HepG2 (cell line): ENCODE measurements around the gene GOT1. TPM values are rescaled to one million over a fixed set of nuclear protein-coding genes. Genes with fewer than 3 reads are reported as not detected.
A peak's percentile ranks its signal among the peaks of the same experiment; 100 is the strongest.

Experiments
- ATAC-seq: fragments of 200-7000 bp; cut with Tn5 transposase; 3 replicates; pipeline ENCODE4 v1.9.1; 2020; ENCODE audit warnings: mild to moderate bottlenecking, moderate library complexity
- BruUV-seq: library from RNA; stranded (reverse); fragments of 400-500 nt; replicated peaks from 2 replicates; lab custom pipeline; 2021; lab: Mats Ljungman, UMichigan
- CTCF ChIA-PET: fragments of 300-600 bp; formaldehyde crosslinking; extraction: SDS; loops from one replicate; lab custom pipeline; 2021; ENCODE audit warnings: low total read pairs, inconsistent platforms, low intra/inter-chr PET ratio; lab: Yijun Ruan, JAX
- POLR2A ChIA-PET: fragments of 350-600 bp; sonication (Branson Sonifier 250); formaldehyde crosslinking; loops from one replicate; lab custom pipeline; 2020; ENCODE audit warnings: antibody characterized with exemption, inconsistent platforms; lab: Yijun Ruan, JAX
- DNase-seq: peaks from one replicate; pipeline ENCODE4 v3.0.0-alpha.2; 2015; ENCODE audit warnings: low spot score
- FAIRE-seq: peaks from 3 replicates; lab custom pipeline; 2011; peaks lifted over from hg19 to GRCh38; lab: Jason Lieb, UNC
- H2AFZ ChIP-seq: one replicate; pipeline ENCODE4 v1.6.1; 2011; ENCODE audit warnings: low read length, inconsistent platforms
- H3K27ac ChIP-seq: fragments of 300-600 bp; 3 replicates; pipeline ENCODE4 v1.8.0; 2011; ENCODE audit warnings: mixed run types, mild to moderate bottlenecking, mixed read lengths, low read length, inconsistent platforms; ENCODE audit not compliant: insufficient read depth; ENCODE audit errors: extremely low read length
- H3K27me3 ChIP-seq, 2 experiments: fragments of 200-600 bp in 1 of 2; 2 replicates in 1 of 2; 3 replicates in 1 of 2; pipeline versions ENCODE4 v1.6.0 to v1.8.0; 2011; ENCODE audit warnings: low read length in 2 of 2, mild to moderate bottlenecking in 2 of 2, moderate library complexity in 2 of 2, inconsistent platforms in 1 of 2; ENCODE audit not compliant: insufficient read depth in 2 of 2, control insufficient read depth in 1 of 2
- H3K36me3 ChIP-seq, 2 experiments: fragments of 200-600 bp in 1 of 2; replicated peaks in 1 of 2; 2 replicates in 1 of 2; 3 replicates in 1 of 2; pipeline versions ENCODE4 v1.5.1 to v1.8.0; 2011; ENCODE audit warnings: low read length in 2 of 2, inconsistent platforms in 1 of 2; ENCODE audit not compliant: insufficient read depth in 2 of 2, control insufficient read depth in 1 of 2
- H3K4me1 ChIP-seq: 2 replicates; pipeline ENCODE4 v1.5.1; 2012; ENCODE audit warnings: low read length, inconsistent platforms; ENCODE audit not compliant: insufficient read depth
- H3K4me2 ChIP-seq: 2 replicates; pipeline ENCODE4 v1.6.0; 2011; ENCODE audit warnings: low read depth, low read length, inconsistent platforms
- H3K4me3 ChIP-seq, 3 experiments: fragments of 200-600 bp in 1 of 3; sonication (generic), shearing (Covaris generic) in 1 of 3; replicated peaks in 1 of 3; 2 replicates each; pipeline ENCODE4 v1.5.1; 2011 to 2016; ENCODE audit warnings: low read length in 3 of 3, inconsistent platforms in 2 of 3, low read depth in 2 of 3, mild to moderate bottlenecking in 2 of 3, control low read depth in 1 of 3, mixed read lengths in 1 of 3; ENCODE audit not compliant: insufficient read depth in 1 of 3
- H3K79me2 ChIP-seq: one replicate; pipeline ENCODE4 v1.6.1; 2011; ENCODE audit warnings: low read length, inconsistent platforms; ENCODE audit not compliant: insufficient read depth
- H3K9ac ChIP-seq: 2 replicates; pipeline ENCODE4 v1.6.0; 2011; ENCODE audit warnings: mild to moderate bottlenecking, low read depth, low read length, inconsistent platforms; ENCODE audit not compliant: insufficient read depth
- H3K9me3 ChIP-seq: 2 replicates; pipeline ENCODE4 v1.5.1; 2012; ENCODE audit warnings: mild to moderate bottlenecking, low read length
- H4K20me1 ChIP-seq: 2 replicates; pipeline ENCODE4 v1.6.0; 2011; ENCODE audit warnings: inconsistent platforms, mild to moderate bottlenecking, low read length, moderate library complexity; ENCODE audit not compliant: insufficient read depth
- ASH2L ChIP-seq: fragments of 300-600, 200-600 bp; sonication (generic); IDR thresholded peaks from 2 replicates; pipeline ENCODE4 v1.7.0; 2017; ENCODE audit warnings: low read depth, mild to moderate bottlenecking, moderate library complexity, mixed read lengths, low read length; ENCODE audit not compliant: insufficient read length
- FIP1L1 ChIP-seq: fragments of 200-400 bp; formaldehyde crosslinking; IDR thresholded peaks from 2 replicates; pipeline ENCODE4 v1.6.1; 2018; ENCODE audit warnings: low read depth, mild to moderate bottlenecking, low read length, moderate library complexity, borderline replicate concordance; ENCODE audit not compliant: insufficient read depth
- FOXA3 ChIP-seq: IDR thresholded peaks from 2 replicates; pipeline ENCODE4 v1.6.1; 2016; ENCODE audit warnings: missing genetic modification reagents, missing compliant biosample characterization
- GTF3A ChIP-seq: sonication (generic); formaldehyde crosslinking; conservative IDR thresholded peaks from 2 replicates; pipeline ENCODE4 v1.4.0; 2020; ENCODE audit warnings: mild to moderate bottlenecking, missing genetic modification reagents
- HNRNPLL ChIP-seq: fragments of 200-400 bp; formaldehyde crosslinking; IDR thresholded peaks from 2 replicates; pipeline ENCODE4 v1.6.1; 2017; ENCODE audit warnings: mild to moderate bottlenecking, low read depth, low read length; ENCODE audit not compliant: poor library complexity, severe bottlenecking
- HOMEZ ChIP-seq: IDR thresholded peaks from 2 replicates; pipeline ENCODE4 v1.6.1; 2016; ENCODE audit warnings: low read depth
- NFE2L1 ChIP-seq: sonication (generic); formaldehyde crosslinking; IDR thresholded peaks from 2 replicates; pipeline ENCODE4 v1.4.0; 2020; ENCODE audit warnings: missing genetic modification reagents, mild to moderate bottlenecking, borderline replicate concordance
- TRIM22 ChIP-seq: fragments of 450-650 bp; IDR thresholded peaks from 2 replicates; pipeline ENCODE4 v1.6.1; 2017
- ZNF577 ChIP-seq: sonication (generic); formaldehyde crosslinking; IDR thresholded peaks from 2 replicates; pipeline ENCODE4 v1.4.0; 2020; ENCODE audit warnings: mild to moderate bottlenecking, low read depth, missing genetic modification reagents, borderline replicate concordance
- WGBS: methylation state at CpG from one replicate; pipeline ENCODE4 v1.1.6; 2017; ENCODE audit warnings: low lambda C conversion rate; 5-methylcytosine and 5-hydroxymethylcytosine counted together
- in situ Hi-C: cut with HindIII; loops from 2 replicates; pipeline ENCODE4 v1.10.0; 2017; ENCODE audit warnings: low pct_unique_long_range_greater_than_20kb; ENCODE audit not compliant: extremely low pct_ligation_motif_present
- intact Hi-C: fragments of 100-400 bp; cut with micrococcal nuclease; formaldehyde crosslinking; loops from one replicate; pipeline ENCODE4 v1.10.0; 2022; ENCODE audit not compliant: unreplicated experiment
- polyA plus RNA-seq, 8 experiments: library from polyadenylated mRNA; depleted of rRNA in 3 of 8; stranded (reverse) in 7 of 8; unstranded in 1 of 8; fragments of >200 nt; fragmentation: Illumina TruSeq in 4 of 8; extraction: Trizol in 4 of 8; gene quantifications; 2 replicates each; pipeline versions ENCODE4 v1.2.1 to v1.2.3, GENCODE V29; 2011 to 2016; ENCODE audit warnings: low read depth in 4 of 8, missing spikeins in 1 of 8, mixed read lengths in 1 of 8; ENCODE audit not compliant: insufficient read depth in 1 of 8
- total RNA-seq, 5 experiments: library from RNA; depleted of rRNA; stranded (reverse); fragments of >200 nt; fragmentation: Illumina TruSeq; extraction: Trizol; gene quantifications; 2 replicates each; pipeline ENCODE4 v1.2.3, GENCODE V29; 2016; ENCODE audit warnings: low read depth in 1 of 5
- TF ChIP-seq, protein P1 (sequence below): sonication (generic); formaldehyde crosslinking; IDR thresholded peaks from 2 replicates; pipeline ENCODE4 v1.9.0; 2021; ENCODE audit warnings: missing genetic modification reagents, borderline replicate concordance

The GOT1 gene
- total and polyA plus RNA-seq, 2 of the 13 experiments (the other 11 are each of a cell fraction or from before 2014, with no cell fraction given) = 81.2 to 102 TPM

DNA sequence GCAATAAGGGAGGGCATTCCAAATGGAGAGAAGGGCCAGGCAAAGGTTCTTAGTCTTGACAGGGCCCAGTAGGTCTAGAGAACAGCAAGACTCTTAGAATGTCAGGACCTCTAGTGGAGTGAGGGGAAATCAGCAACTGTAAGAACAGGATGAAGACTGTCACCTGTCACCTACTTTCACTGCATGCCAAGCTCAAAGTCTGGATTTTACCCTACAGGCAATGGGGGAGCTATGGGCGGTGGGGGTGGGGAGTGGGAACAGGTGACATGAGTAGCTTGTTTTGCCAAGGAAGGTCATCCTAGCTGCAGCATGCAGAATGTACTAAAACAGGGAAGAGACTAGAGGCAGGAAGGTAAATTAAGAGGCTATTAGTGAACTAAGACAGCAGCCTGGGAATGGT lies 18.3 kb downstream of the GOT1 start (continued):
- peak; percentile 77; the same call in 1 of the 2 replicates for TF ChIP-seq HOMEZ
- no peak for TF ChIP-seq GTF3A (CRISPR knock-in tag)
- peak; percentile 55 for TF ChIP-seq ASH2L

DNA sequence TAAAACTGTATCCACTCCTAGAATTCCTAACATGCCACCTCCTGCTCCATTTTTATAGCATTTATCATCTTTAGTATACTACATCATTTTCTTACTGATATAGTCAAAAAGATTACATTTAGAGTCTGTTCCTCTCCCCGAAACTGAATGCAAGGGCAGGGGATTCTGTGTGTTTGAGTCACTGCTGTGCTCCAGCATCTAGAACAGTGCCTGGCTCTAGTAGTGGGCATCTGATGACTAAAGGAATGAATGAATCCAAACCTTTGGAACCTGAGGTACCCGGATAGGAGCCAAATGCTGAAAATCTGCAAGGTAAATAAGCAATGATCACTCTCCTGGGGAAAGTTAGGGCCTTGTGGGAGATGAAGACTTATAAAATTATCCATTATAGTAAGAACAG lies 18.9 kb downstream of the GOT1 start:
- Histone ChIP-seq H3K27ac (peak overlapping the region; percentile 49), H3K9me3 (no peaks in the 10 kb centered on the region), H3K4me3 (no peak overlapping the region), H3K79me2 (peaks cover 24% of the 10 kb centered on the region), H4K20me1 (0 out of 2 replicates have a peak, but pooled peaks cover 6% of the 10 kb centered on the region), H2AFZ (no peak overlapping the region), H3K4me1 (peaks cover 20% of the 10 kb centered on the region), H3K36me3 (peaks cover 15 to 30% of the 10 kb centered on the region in 2 experiments), H3K4me2 (no peak overlapping the region), H3K27me3 (no peaks in the 10 kb centered on the region), H3K9ac (no peak overlapping the region)
- in situ Hi-C loops (no loop called here), intact Hi-C loops (no loop called here)
- ChIA-PET POLR2A (interaction anchor here (0.6 to 2.1 kb wide), 5 partner anchors 9 to 1001 kb away, joined by 3 to 25 read pairs (median 3); partner anchors contain the start of gene GOT1), CTCF (no interaction called here)
- ATAC-seq (no peak), DNase-seq (no peak), FAIRE-seq (no peak)
- no peak for TF ChIP-seq TRIM22
- no peak for TF ChIP-seq NFE2L1 (CRISPR knock-in tag)
- no peak for TF ChIP-seq FIP1L1
- TF ChIP-seq, protein P1, sequence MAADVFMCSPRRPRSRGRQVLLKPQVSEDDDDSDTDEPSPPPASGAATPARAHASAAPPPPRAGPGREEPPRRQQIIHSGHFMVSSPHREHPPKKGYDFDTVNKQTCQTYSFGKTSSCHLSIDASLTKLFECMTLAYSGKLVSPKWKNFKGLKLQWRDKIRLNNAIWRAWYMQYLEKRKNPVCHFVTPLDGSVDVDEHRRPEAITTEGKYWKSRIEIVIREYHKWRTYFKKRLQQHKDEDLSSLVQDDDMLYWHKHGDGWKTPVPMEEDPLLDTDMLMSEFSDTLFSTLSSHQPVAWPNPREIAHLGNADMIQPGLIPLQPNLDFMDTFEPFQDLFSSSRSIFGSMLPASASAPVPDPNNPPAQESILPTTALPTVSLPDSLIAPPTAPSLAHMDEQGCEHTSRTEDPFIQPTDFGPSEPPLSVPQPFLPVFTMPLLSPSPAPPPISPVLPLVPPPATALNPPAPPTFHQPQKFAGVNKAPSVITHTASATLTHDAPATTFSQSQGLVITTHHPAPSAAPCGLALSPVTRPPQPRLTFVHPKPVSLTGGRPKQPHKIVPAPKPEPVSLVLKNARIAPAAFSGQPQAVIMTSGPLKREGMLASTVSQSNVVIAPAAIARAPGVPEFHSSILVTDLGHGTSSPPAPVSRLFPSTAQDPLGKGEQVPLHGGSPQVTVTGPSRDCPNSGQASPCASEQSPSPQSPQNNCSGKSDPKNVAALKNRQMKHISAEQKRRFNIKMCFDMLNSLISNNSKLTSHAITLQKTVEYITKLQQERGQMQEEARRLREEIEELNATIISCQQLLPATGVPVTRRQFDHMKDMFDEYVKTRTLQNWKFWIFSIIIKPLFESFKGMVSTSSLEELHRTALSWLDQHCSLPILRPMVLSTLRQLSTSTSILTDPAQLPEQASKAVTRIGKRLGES (CRISPR knock-in tag) = no peak
- no peak for TF ChIP-seq HNRNPLL
- no peak for TF ChIP-seq FOXA3 (CRISPR knock-in tag)
- TF ChIP-seq ZNF577 = no peak
- WGBS = 88% methylated on average over 2 of the region's 2 CpGs
- BruUV-seq = no TSS peak
